H9 (cell line): ENCODE measurements around the gene STYXL1. TPM values are rescaled to one million over a fixed set of nuclear protein-coding genes. Genes with fewer than 3 reads are reported as not detected.

Experiments used
- DNase-seq: peaks from one replicate; pipeline ENCODE4 v3.0.0-alpha.2; 2017
- H2AFZ ChIP-seq: one replicate; pipeline ENCODE4 v1.6.1; 2013; ENCODE audit warnings: mild to moderate bottlenecking, low read length, control low read depth, moderate library complexity
- H2AK5ac ChIP-seq: 2 replicates; pipeline ENCODE4 v1.6.1; 2013; ENCODE audit warnings: low read length, control low read depth, mixed read lengths; ENCODE audit not compliant: insufficient read length
- H2BK120ac ChIP-seq: one replicate; pipeline ENCODE4 v1.6.1; 2013; ENCODE audit warnings: low read depth, mild to moderate bottlenecking, low read length, control low read depth, inconsistent platforms; ENCODE audit not compliant: poor library complexity, severe bottlenecking
- H2BK12ac ChIP-seq: 2 replicates; pipeline ENCODE4 v1.6.1; 2013; ENCODE audit warnings: low read length, control low read depth, mixed read lengths, low read depth; ENCODE audit not compliant: insufficient read length
- H2BK15ac ChIP-seq: 2 replicates; pipeline ENCODE4 v1.6.1; 2013; ENCODE audit warnings: low read depth, low read length, control low read depth
- H2BK20ac ChIP-seq: one replicate; pipeline ENCODE4 v1.6.1; 2013; ENCODE audit warnings: low read depth, mild to moderate bottlenecking, low read length, control low read depth, inconsistent platforms; ENCODE audit not compliant: poor library complexity, severe bottlenecking
- H2BK5ac ChIP-seq: 2 replicates; pipeline ENCODE4 v1.6.1; 2013; ENCODE audit warnings: low read length, control low read depth, mixed read lengths; ENCODE audit not compliant: insufficient read length
- H3K14ac ChIP-seq: 2 replicates; pipeline ENCODE4 v1.6.1; 2013; ENCODE audit warnings: low read length, control low read depth; ENCODE audit not compliant: insufficient read depth
- H3K18ac ChIP-seq: 2 replicates; pipeline ENCODE4 v1.6.1; 2013; ENCODE audit warnings: low read depth, mild to moderate bottlenecking, mixed read lengths, low read length, control low read depth; ENCODE audit not compliant: insufficient read length
- H3K23ac ChIP-seq: 2 replicates; pipeline ENCODE4 v1.6.1; 2013; ENCODE audit warnings: low read length, control low read depth, mixed read lengths, low read depth; ENCODE audit not compliant: insufficient read length
- H3K23me2 ChIP-seq: 2 replicates; pipeline ENCODE4 v1.6.1; 2013; ENCODE audit warnings: low read depth, mild to moderate bottlenecking, mixed read lengths, low read length, control low read depth; ENCODE audit not compliant: insufficient read length, poor library complexity, severe bottlenecking
- H3K27ac ChIP-seq: 2 replicates; pipeline ENCODE4 v1.5.1; 2013; ENCODE audit warnings: low read length, control low read depth, mixed read lengths, low read depth; ENCODE audit not compliant: insufficient read length
- H3K27me3 ChIP-seq: 2 replicates; pipeline ENCODE4 v1.6.1; 2013; ENCODE audit warnings: low read length, control low read depth, inconsistent platforms; ENCODE audit not compliant: insufficient read depth
- H3K4ac ChIP-seq: 2 replicates; pipeline ENCODE4 v1.6.1; 2013; ENCODE audit warnings: low read depth, mild to moderate bottlenecking, control low read depth, inconsistent platforms, low read length, moderate library complexity
- H3K4me1 ChIP-seq: 2 replicates; pipeline ENCODE4 v1.6.1; 2013; ENCODE audit warnings: low read length, control low read depth, inconsistent platforms; ENCODE audit not compliant: insufficient read depth
- H3K4me2 ChIP-seq: 2 replicates; pipeline ENCODE4 v1.6.1; 2013; ENCODE audit warnings: low read length, control low read depth, mixed read lengths; ENCODE audit not compliant: insufficient read length, insufficient read depth
- H3K56ac ChIP-seq: 2 replicates; pipeline ENCODE4 v1.6.1; 2013; ENCODE audit warnings: low read depth, mild to moderate bottlenecking, mixed read lengths, low read length, control low read depth; ENCODE audit not compliant: insufficient read length
- H3K79me1 ChIP-seq: 2 replicates; pipeline ENCODE4 v1.6.1; 2013; ENCODE audit warnings: low read depth, mild to moderate bottlenecking, moderate library complexity, low read length, control low read depth, inconsistent platforms; ENCODE audit not compliant: insufficient read depth, poor library complexity, severe bottlenecking
- H3K79me2 ChIP-seq: 2 replicates; pipeline ENCODE4 v1.6.1; 2013; ENCODE audit warnings: low read length, control low read depth, inconsistent platforms; ENCODE audit not compliant: insufficient read depth
- H3K9ac ChIP-seq: 2 replicates; pipeline ENCODE4 v1.6.1; 2013; ENCODE audit warnings: low read length, control low read depth, mixed read lengths; ENCODE audit not compliant: insufficient read length; ENCODE audit errors: extremely low read depth
- H3K9me3 ChIP-seq: one replicate; pipeline ENCODE4 v1.6.1; 2013; ENCODE audit warnings: low read depth, low read length, inconsistent platforms; ENCODE audit not compliant: control insufficient read depth
- H3T11ph ChIP-seq: one replicate; pipeline ENCODE4 v1.6.1; 2013; ENCODE audit warnings: mild to moderate bottlenecking, low read length, control low read depth, inconsistent platforms
- H4K20me1 ChIP-seq: one replicate; pipeline ENCODE4 v1.6.1; 2013; ENCODE audit not compliant: control insufficient read depth, insufficient read length, insufficient read depth
- H4K5ac ChIP-seq: 2 replicates; pipeline ENCODE4 v1.6.1; 2013; ENCODE audit warnings: low read depth, mild to moderate bottlenecking, mixed read lengths, low read length, control low read depth; ENCODE audit not compliant: insufficient read length
- H4K8ac ChIP-seq: replicated peaks from 2 replicates; pipeline ENCODE4 v1.6.1; 2013; ENCODE audit warnings: low read length, control low read depth, mixed read lengths, low read depth; ENCODE audit not compliant: insufficient read length
- H4K91ac ChIP-seq: 2 replicates; pipeline ENCODE4 v1.6.1; 2013; ENCODE audit warnings: low read depth, mild to moderate bottlenecking, moderate library complexity, mixed read lengths, low read length, control low read depth; ENCODE audit not compliant: insufficient read length
- H3K27ac Mint-ChIP-seq, 3 experiments: 2 replicates in 2 of 3; 3 replicates in 1 of 3; pipeline ENCODE4 v1.8.0; 2020 to 2021; ENCODE audit warnings: mixed read lengths in 3 of 3, mild to moderate bottlenecking in 1 of 3, moderate library complexity in 1 of 3
- H3K27me3 Mint-ChIP-seq: 2 replicates; pipeline ENCODE4 v1.8.0; 2021; ENCODE audit warnings: low read depth, mild to moderate bottlenecking, moderate library complexity, mixed read lengths
- H3K36me3 Mint-ChIP-seq, 3 experiments: 2 replicates in 2 of 3; 3 replicates in 1 of 3; pipeline ENCODE4 v1.8.0; 2020 to 2021; ENCODE audit warnings: low read depth in 3 of 3, mixed read lengths in 3 of 3; ENCODE audit not compliant: insufficient read depth in 1 of 3
- H3K4me1 Mint-ChIP-seq, 2 experiments: 2 replicates each; pipeline ENCODE4 v1.8.0; 2020; ENCODE audit warnings: mixed read lengths in 2 of 2
- H3K4me3 Mint-ChIP-seq, 2 experiments: 2 replicates in 1 of 2; 3 replicates in 1 of 2; pipeline ENCODE4 v1.8.0; 2020 to 2021; ENCODE audit warnings: mild to moderate bottlenecking in 2 of 2, mixed read lengths in 2 of 2, moderate library complexity in 1 of 2
- H3K9me3 Mint-ChIP-seq, 2 experiments: 2 replicates in 1 of 2; 3 replicates in 1 of 2; pipeline ENCODE4 v1.8.0; 2020; ENCODE audit warnings: mild to moderate bottlenecking in 2 of 2, mixed read lengths in 2 of 2, moderate library complexity in 1 of 2
- CTCF ChIP-seq: fragments of 200-600 bp; sonication (generic); conservative IDR thresholded peaks from 3 replicates; pipeline ENCODE4 v1.8.0; 2021; ENCODE audit warnings: antibody characterized with exemption, mild to moderate bottlenecking
- WGBS: extraction: QIAGEN DNeasy Blood & Tissue Kit; methylation state at CpG from one replicate; pipeline ENCODE4 v1.1.7; 2013; ENCODE audit warnings: missing lambda C conversion rate, low lambda C conversion rate, mixed read lengths; ENCODE audit not compliant: insufficient read length; ENCODE audit errors: extremely low coverage; 5-methylcytosine and 5-hydroxymethylcytosine counted together
- total RNA-seq: library from RNA; stranded (reverse); gene quantifications from 2 replicates; pipeline ENCODE4 v1.2.1, GENCODE V29; 2021

STYXL1 gene
- total RNA-seq, 1 experiment from 2014 or later, result 38.7 TPM

GRCh38 chr7:75992083-75992755, 55.6 kb downstream of the STYXL1 start:
- Histone ChIP-seq H3K4ac (no peak overlapping the region), H2BK12ac (no peak overlapping the region), H4K91ac (no peak overlapping the region), H2BK5ac (no peak overlapping the region), H4K5ac (no peak overlapping the region), H4K8ac (no peak overlapping the region), H3K23me2 (peaks cover 15% of the 10 kb centered on the region), H2BK120ac (no peak overlapping the region), H2AFZ (no peak overlapping the region), H3K23ac (no peak overlapping the region), H2AK5ac (no peak overlapping the region), H3K4me2 (no peak overlapping the region), H3K18ac (no peak overlapping the region), H4K20me1 (peaks cover 2% of the 10 kb centered on the region), H3K9ac (no peak overlapping the region), H2BK20ac (no peak overlapping the region), H3K79me2 (no peaks in the 10 kb centered on the region), H3K27me3 (no peaks in the 10 kb centered on the region), H3K56ac (no peak overlapping the region), H3K14ac (no peak overlapping the region), H3K27ac (no peak overlapping the region), H3K4me1 (peaks cover 8% of the 10 kb centered on the region; the same call in 1 of the 2 replicates), H3K79me1 (no peaks in the 10 kb centered on the region), H3T11ph (no peak overlapping the region), H2BK15ac (no peak overlapping the region), H3K9me3 (no peaks in the 10 kb centered on the region)
- H3K36me3 Mint-ChIP-seq, result peaks cover 7 to 25% (median 15%) of the 10 kb centered on the region in 3 experiments
- DNase-seq, result no peak
- no peaks in the 10 kb centered on the region; the same call in 1 of the 2 replicates for H3K27me3 Mint-ChIP-seq
- peak overlapping the region in 1 of 3 experiments; percentile 35; a peak in 1 of 7 replicates for H3K27ac Mint-ChIP-seq
- no peak for TF ChIP-seq CTCF
- no peaks in the 10 kb centered on the region; a peak in 1 of 5 replicates for H3K9me3 Mint-ChIP-seq
- WGBS, result no CpG with 5 or more reads among the region's 20 CpGs
- peaks cover 26 to 51% of the 10 kb centered on the region in 2 experiments for H3K4me1 Mint-ChIP-seq
- H3K4me3 Mint-ChIP-seq, result no peak overlapping the region
